GM18519 (cell line): Measurements from ENCODE around the gene WDR81.
"Not testable (repeated sequence)": the region's sequence is repeated elsewhere in the genome, so short reads cannot be mapped to it uniquely, and the experiment has no call there.

Experiments used
- ATAC-seq: cut with Tn5 transposase; IDR thresholded peaks from one replicate; pipeline ENCODE4 v1.9.1; 2021; ENCODE audit warnings: mild to moderate bottlenecking, moderate library complexity; ENCODE audit not compliant: unreplicated experiment, low FRiP score

WDR81 gene

GRCh38 chr17:1729966-1730325, 5.4 kb downstream of the WDR81 start:
- no peak for ATAC-seq

GRCh38 chr17:1730326-1731193, 6.1 kb downstream of the WDR81 start:
- no peak for ATAC-seq

DNA sequence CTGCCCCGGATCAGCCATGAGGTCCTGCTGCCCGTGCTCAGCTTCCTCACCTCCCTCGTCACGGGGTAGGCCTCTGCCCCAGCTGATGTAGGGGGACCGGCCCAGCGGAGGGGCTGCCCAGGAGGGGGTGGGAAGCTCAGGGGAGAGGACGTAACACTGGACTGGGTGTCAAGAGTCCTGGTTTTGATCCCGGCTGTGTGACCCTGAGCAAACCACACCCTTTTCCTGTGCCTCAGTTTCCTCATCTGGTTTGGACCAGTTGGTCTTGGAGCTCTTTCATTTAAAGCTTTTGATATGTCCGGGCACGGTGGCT, 6.6 kb downstream of the WDR81 start:
- no peak for ATAC-seq

- ATAC-seq = no peak
Observed at GRCh38 chr17:1732241-1732832, 7.8 kb downstream of the WDR81 start.

DNA sequence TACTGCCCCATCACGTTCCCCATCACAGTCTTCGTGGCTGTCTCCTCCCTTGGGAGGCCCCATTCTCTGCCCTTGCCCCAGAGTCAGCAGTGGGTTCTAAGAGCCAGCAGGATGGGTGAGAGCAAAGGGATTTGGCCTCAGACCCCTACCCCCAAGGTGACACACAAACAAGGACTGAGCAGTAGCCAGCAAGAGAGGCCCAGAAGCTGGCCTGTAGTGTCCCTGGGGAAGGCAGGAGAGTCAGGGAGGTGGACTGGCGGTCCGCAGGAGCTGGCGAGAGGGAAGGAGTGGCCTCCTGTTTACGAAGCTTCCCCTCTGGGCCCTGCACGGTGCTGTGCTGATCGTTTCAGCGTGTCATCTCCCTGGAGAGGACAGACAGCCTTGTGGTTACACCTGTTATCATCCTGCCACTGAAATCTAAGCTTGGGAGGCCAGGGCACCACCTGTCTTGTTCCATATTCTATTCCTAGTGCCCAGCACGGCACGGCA, 8.4 kb downstream of the WDR81 start:
- ATAC-seq = no peak

DNA sequence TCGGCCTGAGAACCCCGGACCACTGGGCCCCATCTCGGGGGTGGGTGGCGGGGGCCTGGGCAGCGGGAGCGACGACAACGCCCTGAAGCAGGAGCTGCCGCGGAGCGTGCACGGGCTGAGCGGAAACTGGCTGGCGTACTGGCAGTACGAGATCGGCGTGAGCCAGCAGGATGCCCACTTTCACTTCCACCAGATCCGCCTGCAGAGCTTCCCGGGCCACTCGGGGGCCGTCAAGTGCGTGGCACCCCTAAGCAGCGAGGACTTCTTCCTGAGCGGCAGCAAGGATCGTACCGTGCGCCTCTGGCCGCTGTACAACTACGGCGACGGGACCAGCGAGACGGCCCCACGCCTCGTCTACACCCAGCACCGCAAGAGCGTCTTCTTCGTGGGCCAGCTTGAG, 9.3 kb downstream of the WDR81 start:
- ATAC-seq = no peak

GRCh38 chr17:1735418-1735817, 10.9 kb downstream of the WDR81 start:
- ATAC-seq = no peak

GRCh38 chr17:1735834-1736347, 11.4 kb downstream of the WDR81 start:
- ATAC-seq = no peak

DNA sequence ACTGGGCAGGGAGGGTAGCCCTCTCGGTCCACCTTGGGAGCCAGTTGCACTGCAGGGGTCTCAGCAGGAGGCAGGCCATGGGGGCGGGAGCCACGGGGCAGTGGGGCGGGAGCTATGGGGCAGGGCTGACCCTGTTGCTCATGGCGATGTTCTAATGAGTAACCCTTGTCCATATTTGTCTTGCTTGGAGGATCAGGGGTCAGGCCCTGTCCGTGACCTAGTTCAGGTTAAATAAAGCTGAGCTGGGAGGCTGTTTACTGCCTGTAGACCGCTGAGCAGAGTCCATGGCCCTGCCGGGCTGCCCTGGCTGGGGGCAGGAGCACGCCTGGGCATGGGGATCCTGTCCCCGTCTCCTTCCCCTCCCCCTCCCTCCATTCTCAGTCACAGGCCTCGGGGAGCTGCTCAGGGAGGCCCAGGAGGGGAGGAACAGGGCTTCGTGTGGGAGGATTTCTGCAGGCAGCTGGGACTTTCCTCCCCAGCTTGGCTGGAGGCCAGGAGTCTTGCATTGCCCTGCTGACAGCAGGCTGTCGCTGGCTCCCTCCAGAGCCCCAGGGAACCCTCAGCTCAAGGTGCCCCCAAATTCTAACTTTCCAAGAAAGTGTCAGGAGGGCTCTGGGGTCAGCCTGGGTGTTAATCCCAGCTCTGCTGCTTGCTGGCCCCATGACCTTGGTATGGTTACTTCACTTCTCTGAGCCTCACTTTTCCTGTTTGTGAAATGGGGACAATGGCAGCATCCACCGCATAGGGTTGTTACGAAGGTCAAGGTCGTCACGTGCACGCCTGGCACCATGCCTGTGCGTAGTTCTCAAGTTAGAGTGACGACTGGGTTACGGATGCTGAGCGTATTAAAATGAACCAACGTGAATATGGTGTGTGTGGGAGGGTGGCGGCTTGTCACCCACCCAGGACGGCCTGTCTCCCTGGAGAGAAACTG, 12.1 kb downstream of the WDR81 start:
- ATAC-seq = no peak

GRCh38 chr17:1737531-1738291, 13.2 kb downstream of the WDR81 start:
- no peak for ATAC-seq

GRCh38 chr17:1741899-1742298, 17.4 kb downstream of the WDR81 start:
- ATAC-seq = not testable (repeated sequence)

GRCh38 chr17:1742371-1743087, 18.0 kb downstream of the WDR81 start, which contains the start of gene SERPINF2:
SERPINF2 (plus strand) TSS chr17:1742871; CDS start chr17:1744996, 2,125 bp downstream.
- ATAC-seq = no peak

- ATAC-seq = no peak
Observed at GRCh38 chr17:1743088-1743439, 18.6 kb downstream of the WDR81 start.

GRCh38 chr17:1744551-1745512, 20.3 kb downstream of the WDR81 start:
- no peak for ATAC-seq

DNA sequence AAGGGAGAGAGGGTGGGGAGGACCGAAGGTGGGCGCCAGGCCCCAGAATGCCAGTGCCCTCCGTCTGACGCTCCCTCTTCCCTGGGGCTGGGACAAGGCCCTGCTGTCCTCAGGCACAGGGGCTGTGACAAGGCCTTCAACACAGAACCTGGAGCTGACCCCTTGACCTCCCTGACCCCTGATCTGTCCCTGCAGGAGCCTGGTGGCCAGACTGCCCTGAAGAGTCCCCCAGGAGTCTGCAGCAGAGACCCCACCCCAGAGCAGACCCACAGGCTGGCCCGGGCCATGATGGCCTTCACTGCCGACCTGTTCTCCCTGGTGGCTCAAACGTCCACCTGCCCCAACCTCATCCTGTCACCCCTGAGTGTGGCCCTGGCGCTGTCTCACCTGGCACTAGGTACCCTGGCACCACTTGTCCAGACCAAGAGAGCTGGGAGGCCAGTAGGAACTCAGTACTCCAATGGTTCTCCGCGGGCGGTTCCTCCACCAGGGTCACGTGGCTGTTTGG, 21.1 kb downstream of the WDR81 start:
- ATAC-seq = no peak

DNA sequence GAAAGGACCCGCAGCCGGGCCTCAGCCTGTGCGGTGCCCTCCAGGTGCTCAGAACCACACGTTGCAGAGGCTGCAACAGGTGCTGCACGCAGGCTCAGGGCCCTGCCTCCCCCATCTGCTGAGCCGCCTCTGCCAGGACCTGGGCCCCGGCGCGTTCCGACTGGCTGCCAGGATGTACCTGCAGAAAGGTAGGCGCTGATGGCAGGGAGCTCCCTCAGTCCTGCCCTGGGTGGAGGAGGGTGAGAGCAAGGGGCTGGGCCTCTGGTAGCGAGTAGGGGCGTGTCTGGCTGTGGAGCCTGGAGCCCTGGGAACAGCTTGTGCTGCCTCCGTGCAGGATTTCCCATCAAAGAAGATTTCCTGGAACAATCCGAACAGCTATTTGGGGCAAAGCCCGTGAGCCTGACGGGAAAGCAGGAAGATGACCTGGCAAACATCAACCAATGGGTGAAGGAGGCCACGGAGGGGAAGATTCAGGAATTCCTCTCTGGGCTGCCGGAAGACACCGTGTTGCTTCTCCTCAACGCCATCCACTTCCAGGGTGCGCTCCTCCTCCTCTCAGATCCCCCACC, 22.6 kb downstream of the WDR81 start:
- ATAC-seq = no peak

- ATAC-seq = no peak
Observed at GRCh38 chr17:1750628-1751027, 26.1 kb downstream of the WDR81 start.
